ENCODE data around the gene VPS26B. TPM values are rescaled to one million over a fixed set of nuclear protein-coding genes. Genes with fewer than 3 reads are reported as not detected.
A peak's percentile ranks its signal among the peaks of the same experiment; 100 is the strongest.
"Not testable (repeated sequence)": the region's sequence is repeated elsewhere in the genome, so short reads cannot be mapped to it uniquely, and the experiment has no call there.

The VPS26B gene
- total RNA-seq, 4 donors from 2014 or later: 30.2 to 50.2 (median 41.7) TPM

DNA sequence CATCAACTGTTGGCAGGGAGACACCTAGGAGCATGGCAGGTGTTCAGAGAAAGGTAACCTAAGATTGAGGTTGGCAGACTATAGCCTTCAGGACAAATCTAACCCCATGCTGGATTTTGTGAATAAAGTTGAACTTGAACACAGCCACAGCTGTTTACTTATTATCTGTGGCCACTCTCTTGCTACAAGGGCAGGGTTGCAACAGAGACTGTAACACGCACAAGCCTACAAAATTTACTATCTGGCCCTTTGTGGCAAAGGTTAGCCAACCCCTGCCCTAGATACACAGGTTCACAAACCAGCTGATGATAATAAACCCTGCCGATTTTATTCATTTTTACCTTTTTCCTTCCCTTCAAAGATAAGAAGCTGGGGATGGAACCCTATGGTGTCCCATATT is 26.2 kb downstream of the VPS26B start:
- WGBS: 88% methylated on average over 2 of the region's 2 CpGs
- TF ChIP-seq POLR2A (IDR thresholded peaks at IDR 0.05; ENCODE audit: low read depth) (no peak), EP300 (IDR thresholded peaks at IDR 0.05) (no peak), POLR2AphosphoS5 (IDR thresholded peaks at IDR 0.05) (no peak)
- TF ChIP-seq, protein P1, sequence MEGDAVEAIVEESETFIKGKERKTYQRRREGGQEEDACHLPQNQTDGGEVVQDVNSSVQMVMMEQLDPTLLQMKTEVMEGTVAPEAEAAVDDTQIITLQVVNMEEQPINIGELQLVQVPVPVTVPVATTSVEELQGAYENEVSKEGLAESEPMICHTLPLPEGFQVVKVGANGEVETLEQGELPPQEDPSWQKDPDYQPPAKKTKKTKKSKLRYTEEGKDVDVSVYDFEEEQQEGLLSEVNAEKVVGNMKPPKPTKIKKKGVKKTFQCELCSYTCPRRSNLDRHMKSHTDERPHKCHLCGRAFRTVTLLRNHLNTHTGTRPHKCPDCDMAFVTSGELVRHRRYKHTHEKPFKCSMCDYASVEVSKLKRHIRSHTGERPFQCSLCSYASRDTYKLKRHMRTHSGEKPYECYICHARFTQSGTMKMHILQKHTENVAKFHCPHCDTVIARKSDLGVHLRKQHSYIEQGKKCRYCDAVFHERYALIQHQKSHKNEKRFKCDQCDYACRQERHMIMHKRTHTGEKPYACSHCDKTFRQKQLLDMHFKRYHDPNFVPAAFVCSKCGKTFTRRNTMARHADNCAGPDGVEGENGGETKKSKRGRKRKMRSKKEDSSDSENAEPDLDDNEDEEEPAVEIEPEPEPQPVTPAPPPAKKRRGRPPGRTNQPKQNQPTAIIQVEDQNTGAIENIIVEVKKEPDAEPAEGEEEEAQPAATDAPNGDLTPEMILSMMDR (IDR thresholded peaks at IDR 0.05): no peak
- Histone ChIP-seq H3K27ac (replicated peaks in 1 of 4) (no peak overlapping the region), H3K9me3 (no peaks in the 10 kb centered on the region), H3K27me3 (no peaks in the 10 kb centered on the region), H3K4me1 (peaks cover 15 to 35% (median 31%) of the 10 kb centered on the region in 4 donors), H3K4me3 (no peak overlapping the region), H3K36me3 (peaks cover 31 to 58% (median 54%) of the 10 kb centered on the region in 4 donors)
- intact Hi-C loops (cut with DNase I): loop anchor here (5.0 kb wide), 1 partner anchor 82 kb away; the partner anchor contains the start of gene GLB1L2
- DNase-seq (ENCODE audit: extremely low spot score): no peak

DNA sequence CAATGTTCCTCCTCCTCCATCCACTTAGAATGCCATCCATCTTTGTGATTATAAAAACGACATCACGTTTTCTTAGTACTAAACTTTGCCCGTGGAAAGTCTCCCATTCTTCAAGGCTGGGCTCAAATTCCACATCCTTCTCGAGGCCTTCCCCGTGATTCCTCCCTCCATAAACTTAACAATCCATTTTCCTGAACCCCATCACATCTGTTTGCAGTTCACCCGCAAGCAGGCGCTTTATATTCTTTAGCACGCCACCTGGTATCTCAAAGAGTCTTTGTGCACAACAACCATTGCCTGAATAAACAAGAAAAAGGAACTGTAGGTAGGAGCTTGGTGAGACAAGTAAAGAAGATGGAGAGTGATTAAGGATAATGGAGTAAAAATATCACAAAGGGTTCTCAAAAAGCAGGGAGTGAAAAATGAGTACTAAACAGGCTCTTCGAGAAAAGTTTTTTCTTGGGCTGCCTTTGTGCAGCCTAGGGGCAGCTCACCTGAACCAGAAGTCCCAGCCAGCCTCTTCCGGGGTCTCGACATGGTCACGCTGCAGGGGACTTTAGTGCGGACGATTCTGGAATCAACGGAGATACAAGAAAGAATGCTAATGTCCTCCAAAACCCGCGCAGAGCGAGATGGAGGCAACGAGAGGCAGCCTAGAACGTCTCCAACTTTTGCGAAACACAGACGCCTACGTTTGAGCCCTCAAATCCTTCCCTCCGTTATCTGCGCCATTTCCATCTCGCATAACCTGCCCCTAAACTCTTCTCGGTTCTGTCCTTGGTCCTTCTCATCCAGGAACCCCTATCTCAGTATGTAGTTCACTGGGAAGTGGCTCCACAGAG is 28.1 kb downstream of the VPS26B start:
- DNase-seq (ENCODE audit: extremely low spot score): no peak
- Histone ChIP-seq H3K36me3 (peaks cover 28 to 54% (median 45%) of the 10 kb centered on the region in 4 donors), H3K27ac (replicated peaks in 1 of 4) (peak overlapping the region; percentile 76 to 81 (median 78)), H3K9me3 (no peaks in the 10 kb centered on the region), H3K4me3 (peak overlapping the region; percentile 75 to 96 (median 78)), H3K27me3 (no peaks in the 10 kb centered on the region), H3K4me1 (peaks cover 15 to 42% (median 31%) of the 10 kb centered on the region in 4 donors)
- intact Hi-C loops (cut with DNase I): loop anchor here (2.0 to 5.0 kb wide), 2 partner anchors 28 to 80 kb away; partner anchors contain the start of genes GLB1L2 and VPS26B
- TF ChIP-seq POLR2AphosphoS5 (IDR thresholded peaks at IDR 0.05): no peak
- no peak for TF ChIP-seq POLR2A (IDR thresholded peaks at IDR 0.05; ENCODE audit: low read depth)
- 4% methylated on average over 27 of the region's 27 CpGs for WGBS

DNA sequence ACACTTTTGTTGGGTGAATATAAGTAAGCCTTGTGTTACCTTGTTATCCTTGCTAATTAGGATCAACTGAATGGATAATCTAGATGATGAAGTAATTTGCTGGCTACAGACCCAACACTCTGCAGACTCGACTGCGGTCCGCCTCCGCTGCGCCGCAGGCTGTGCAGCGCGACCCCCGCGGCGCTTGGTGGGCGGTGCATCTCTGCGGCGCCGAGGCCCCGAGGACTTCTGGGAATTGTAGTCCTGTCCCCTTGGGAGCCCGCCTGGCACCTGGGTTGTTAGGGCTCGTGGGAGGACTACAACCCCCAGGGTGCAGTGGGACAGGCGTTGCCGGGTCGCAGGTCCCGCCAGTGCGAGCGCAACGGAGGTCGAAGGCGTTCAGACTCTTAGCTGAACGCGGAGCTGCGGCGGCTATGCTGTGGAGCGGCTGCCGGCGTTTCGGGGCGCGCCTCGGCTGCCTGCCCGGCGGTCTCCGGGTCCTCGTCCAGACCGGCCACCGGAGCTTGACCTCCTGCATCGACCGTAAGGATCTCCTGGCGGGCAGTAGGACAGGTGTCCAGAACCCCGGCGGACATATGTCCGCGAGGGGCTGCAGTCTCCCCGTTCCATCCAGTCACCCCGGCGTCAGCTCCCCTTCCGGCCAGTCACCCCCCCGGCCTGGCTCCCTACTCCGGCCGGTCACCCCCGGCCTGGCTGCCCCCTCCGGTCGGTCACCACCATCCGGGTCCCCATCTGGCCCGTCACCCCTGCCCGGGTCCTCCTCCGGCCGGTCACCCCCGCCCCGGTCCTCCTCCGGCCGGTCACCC is 28.9 kb downstream of the VPS26B start, which contains the start of the genes ACAD8 and THYN1:
ACAD8 (plus strand) TSS at position 381 of the 806 bp plus-strand sequence; CDS start at position 414, 33 bp downstream.
THYN1 (minus strand) TSS at position 165 of the 806 bp plus-strand sequence. CDS start 470 bp downstream, outside the sequence.
- Histone ChIP-seq H3K9me3 (no peaks in the 10 kb centered on the region), H3K4me1 (peaks cover 15 to 42% (median 31%) of the 10 kb centered on the region in 4 donors), H3K36me3 (peaks cover 22 to 54% (median 45%) of the 10 kb centered on the region in 4 donors), H3K27ac (replicated peaks in 1 of 4) (peak within 1 kb of the TSS; percentile 76 to 81 (median 78)), H3K4me3 (peak within 1 kb of the TSS; percentile 75 to 96 (median 78)), H3K27me3 (no peaks in the 10 kb centered on the region)
- intact Hi-C loops (cut with DNase I): loop anchor here (2.0 to 5.0 kb wide), 2 partner anchors 29 to 79 kb away; partner anchors contain the start of genes GLB1L2 and VPS26B
- peak; percentile 97 for DNase-seq (ENCODE audit: extremely low spot score)
- TF ChIP-seq POLR2A (IDR thresholded peaks at IDR 0.05; ENCODE audit: low read depth): peak; percentile 37
- TF ChIP-seq, protein P1 (IDR thresholded peaks at IDR 0.05): peak; percentile 19 to 58 (median 43)
- TF ChIP-seq POLR2AphosphoS5 (IDR thresholded peaks at IDR 0.05): peak; percentile 92 to 95
- no peak for TF ChIP-seq EP300 (IDR thresholded peaks at IDR 0.05)
- whole genome bisulfite sequencing: 0% methylated on average over 27 of the region's 70 CpGs

- no peak overlapping the region for H3K27ac ChIP-seq (replicated peaks in 1 of 4)
- H3K36me3 ChIP-seq: peaks cover 16 to 54% (median 45%) of the 10 kb centered on the region in 4 donors
- peak overlapping the region; percentile 75 to 96 (median 78) for H3K4me3 ChIP-seq
- no peak for DNase-seq (ENCODE audit: extremely low spot score)
- 76% methylated on average over 3 of the region's 3 CpGs for WGBS
- H3K4me1 ChIP-seq: peaks cover 15 to 42% (median 31%) of the 10 kb centered on the region in 4 donors
- H3K27me3 ChIP-seq: no peaks in the 10 kb centered on the region
- no peaks in the 10 kb centered on the region for H3K9me3 ChIP-seq
- intact Hi-C loops (cut with DNase I): loop anchor here (5.0 kb wide), 1 partner anchor 78 kb away; the partner anchor contains the start of gene GLB1L2
- TF ChIP-seq EP300 (IDR thresholded peaks at IDR 0.05) (no peak), POLR2AphosphoS5 (IDR thresholded peaks at IDR 0.05) (no peak), POLR2A (IDR thresholded peaks at IDR 0.05; ENCODE audit: low read depth) (no peak)
- TF ChIP-seq, protein P1 (IDR thresholded peaks at IDR 0.05): no peak
Measured at GRCh38 chr11:134254433-134255183, 30.1 kb downstream of the VPS26B start.

- H3K4me3 ChIP-seq; DNase-seq (ENCODE audit: extremely low spot score); H3K27ac ChIP-seq (replicated peaks in 1 of 4); H3K27me3 ChIP-seq; H3K9me3 ChIP-seq; intact Hi-C loops (cut with DNase I): not testable (repeated sequence)
- H3K36me3 ChIP-seq: peaks cover 16 to 54% (median 45%) of the 10 kb centered on the region in 4 donors
- peaks cover 15 to 42% (median 31%) of the 10 kb centered on the region in 4 donors for H3K4me1 ChIP-seq
- 89% methylated on average over 5 of the region's 5 CpGs for WGBS
Measured at GRCh38 chr11:134255184-134255561, 30.7 kb downstream of the VPS26B start.
